ENCODE results near the gene CUBN. TPM values are rescaled to one million over a fixed set of nuclear protein-coding genes. Genes with fewer than 3 reads are reported as not detected.

CUBN gene
- total and polyA plus RNA-seq, 10 of the 15 experiments (the other 5 are each of a cell fraction or from before 2014, with no cell fraction given), result under 0.01 to 0.14 (median 0.02) TPM; not detected in 6

DNA sequence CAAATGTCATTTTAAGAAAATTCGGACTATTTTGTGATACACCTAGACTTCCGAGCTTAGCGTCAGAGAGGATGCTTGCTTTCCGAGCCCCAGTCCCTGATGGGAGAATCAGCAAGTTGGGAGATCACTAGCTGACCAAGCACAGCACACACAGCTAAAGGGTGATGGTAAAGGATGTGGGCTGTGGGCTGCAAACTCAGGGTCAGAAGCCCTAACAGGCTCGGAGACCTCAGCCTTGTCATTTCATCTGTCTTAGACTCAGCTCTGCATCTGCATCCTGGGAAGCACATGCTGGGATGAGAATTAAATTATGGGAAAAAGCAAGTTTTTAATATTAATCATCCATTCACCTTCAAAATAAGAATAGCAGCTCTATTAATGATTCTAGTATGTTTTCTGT, 3.3 kb downstream of the CUBN start:
- no peak for ATAC-seq
- in situ Hi-C loops (cut with MboI) (no loop called here), intact Hi-C loops (cut with micrococcal nuclease; ENCODE audit: unreplicated experiment) (loop anchor here (10.0 kb wide), 1 partner anchor 128 kb away; no protein-coding TSS in a partner anchor)
- Histone ChIP-seq H3K9me3 (replicated peaks; ENCODE audit: control insufficient read depth, insufficient read depth, low read length) (no peaks in the 10 kb centered on the region), H2AFZ (ENCODE audit: control insufficient read depth, low read depth, low read length) (no peak overlapping the region), H3K27me3 (replicated peaks in 1 of 2; ENCODE audit: control insufficient read depth in 2 of 2, insufficient read depth in 2 of 2, low read length in 1 of 2) (no peaks in the 10 kb centered on the region), H3K4me3 (no peak overlapping the region), H3K27ac (ENCODE audit: control insufficient read depth, insufficient read depth) (no peak overlapping the region), H3K79me2 (ENCODE audit: control insufficient read depth, insufficient read depth, low read length) (no peaks in the 10 kb centered on the region), H3K4me1 (ENCODE audit: control insufficient read depth, insufficient read depth, low read length) (no peaks in the 10 kb centered on the region), H4K20me1 (ENCODE audit: control insufficient read depth, insufficient read depth) (no peaks in the 10 kb centered on the region), H3K4me2 (ENCODE audit: control insufficient read depth, insufficient read depth) (no peak overlapping the region), H3K36me3 (ENCODE audit: control insufficient read depth in 2 of 2, insufficient read depth in 2 of 2, low read length in 1 of 2) (no peaks in the 10 kb centered on the region), H3K9ac (ENCODE audit: control insufficient read depth, insufficient read depth, low read length) (no peak overlapping the region)
- RAD21 ChIA-PET (ENCODE audit: unreplicated experiment), result no interaction called here
- no peak for FAIRE-seq
- WGBS (ENCODE audit: insufficient coverage, insufficient replicate concordance, low lambda C conversion rate, missing lambda C conversion rate), result 64% methylated on average over 5 of the region's 5 CpGs
- TF ChIP-seq FOXK2 (IDR thresholded peaks at IDR 0.05) (no peak), EED (IDR thresholded peaks at IDR 0.05; ENCODE audit: low read depth) (no peak), RB1 (IDR thresholded peaks at IDR 0.05; ENCODE audit: borderline replicate concordance) (no peak), NBN (IDR thresholded peaks at IDR 0.05) (no peak), MYB (IDR thresholded peaks at IDR 0.05; ENCODE audit: borderline replicate concordance, low read depth, low read length) (no peak), TAF1 (IDR thresholded peaks at IDR 0.05; ENCODE audit: borderline replicate concordance, low read depth, low read length) (no peak), TARDBP (IDR thresholded peaks at IDR 0.05; ENCODE audit: borderline replicate concordance) (no peak), BHLHE40 (IDR thresholded peaks at IDR 0.05; ENCODE audit: borderline replicate concordance in 1 of 2, low read depth in 2 of 2, low read length in 1 of 2) (no peak), POLR2AphosphoS5 (IDR thresholded peaks at IDR 0.05; ENCODE audit: low read length) (no peak), POLR2AphosphoS2 (IDR thresholded peaks at IDR 0.05; ENCODE audit: low read depth, low read length) (no peak), MXI1 (IDR thresholded peaks at IDR 0.05; ENCODE audit: low read depth, low read length) (no peak), IKZF2 (IDR thresholded peaks at IDR 0.05) (no peak), KAT2A (conservative IDR thresholded peaks at IDR 0.05; ENCODE audit: control insufficient read depth, low read depth, low read length) (no peak)
- TF ChIP-seq, protein P1, sequence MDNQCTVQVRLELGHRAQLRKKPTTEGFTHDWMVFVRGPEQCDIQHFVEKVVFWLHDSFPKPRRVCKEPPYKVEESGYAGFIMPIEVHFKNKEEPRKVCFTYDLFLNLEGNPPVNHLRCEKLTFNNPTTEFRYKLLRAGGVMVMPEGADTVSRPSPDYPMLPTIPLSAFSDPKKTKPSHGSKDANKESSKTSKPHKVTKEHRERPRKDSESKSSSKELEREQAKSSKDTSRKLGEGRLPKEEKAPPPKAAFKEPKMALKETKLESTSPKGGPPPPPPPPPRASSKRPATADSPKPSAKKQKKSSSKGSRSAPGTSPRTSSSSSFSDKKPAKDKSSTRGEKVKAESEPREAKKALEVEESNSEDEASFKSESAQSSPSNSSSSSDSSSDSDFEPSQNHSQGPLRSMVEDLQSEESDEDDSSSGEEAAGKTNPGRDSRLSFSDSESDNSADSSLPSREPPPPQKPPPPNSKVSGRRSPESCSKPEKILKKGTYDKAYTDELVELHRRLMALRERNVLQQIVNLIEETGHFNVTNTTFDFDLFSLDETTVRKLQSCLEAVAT (IDR thresholded peaks at IDR 0.05), result no peak
- TF ChIP-seq, protein P2, sequence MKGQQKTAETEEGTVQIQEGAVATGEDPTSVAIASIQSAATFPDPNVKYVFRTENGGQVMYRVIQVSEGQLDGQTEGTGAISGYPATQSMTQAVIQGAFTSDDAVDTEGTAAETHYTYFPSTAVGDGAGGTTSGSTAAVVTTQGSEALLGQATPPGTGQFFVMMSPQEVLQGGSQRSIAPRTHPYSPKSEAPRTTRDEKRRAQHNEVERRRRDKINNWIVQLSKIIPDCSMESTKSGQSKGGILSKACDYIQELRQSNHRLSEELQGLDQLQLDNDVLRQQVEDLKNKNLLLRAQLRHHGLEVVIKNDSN (IDR thresholded peaks at IDR 0.05; ENCODE audit: borderline replicate concordance, extremely low read length, insufficient read depth, low read depth, low read length), result no peak
- TF ChIP-seq, protein P3, sequence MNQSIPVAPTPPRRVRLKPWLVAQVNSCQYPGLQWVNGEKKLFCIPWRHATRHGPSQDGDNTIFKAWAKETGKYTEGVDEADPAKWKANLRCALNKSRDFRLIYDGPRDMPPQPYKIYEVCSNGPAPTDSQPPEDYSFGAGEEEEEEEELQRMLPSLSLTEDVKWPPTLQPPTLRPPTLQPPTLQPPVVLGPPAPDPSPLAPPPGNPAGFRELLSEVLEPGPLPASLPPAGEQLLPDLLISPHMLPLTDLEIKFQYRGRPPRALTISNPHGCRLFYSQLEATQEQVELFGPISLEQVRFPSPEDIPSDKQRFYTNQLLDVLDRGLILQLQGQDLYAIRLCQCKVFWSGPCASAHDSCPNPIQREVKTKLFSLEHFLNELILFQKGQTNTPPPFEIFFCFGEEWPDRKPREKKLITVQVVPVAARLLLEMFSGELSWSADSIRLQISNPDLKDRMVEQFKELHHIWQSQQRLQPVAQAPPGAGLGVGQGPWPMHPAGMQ (IDR thresholded peaks at IDR 0.05; ENCODE audit: borderline replicate concordance), result no peak
- TF ChIP-seq, protein P4, sequence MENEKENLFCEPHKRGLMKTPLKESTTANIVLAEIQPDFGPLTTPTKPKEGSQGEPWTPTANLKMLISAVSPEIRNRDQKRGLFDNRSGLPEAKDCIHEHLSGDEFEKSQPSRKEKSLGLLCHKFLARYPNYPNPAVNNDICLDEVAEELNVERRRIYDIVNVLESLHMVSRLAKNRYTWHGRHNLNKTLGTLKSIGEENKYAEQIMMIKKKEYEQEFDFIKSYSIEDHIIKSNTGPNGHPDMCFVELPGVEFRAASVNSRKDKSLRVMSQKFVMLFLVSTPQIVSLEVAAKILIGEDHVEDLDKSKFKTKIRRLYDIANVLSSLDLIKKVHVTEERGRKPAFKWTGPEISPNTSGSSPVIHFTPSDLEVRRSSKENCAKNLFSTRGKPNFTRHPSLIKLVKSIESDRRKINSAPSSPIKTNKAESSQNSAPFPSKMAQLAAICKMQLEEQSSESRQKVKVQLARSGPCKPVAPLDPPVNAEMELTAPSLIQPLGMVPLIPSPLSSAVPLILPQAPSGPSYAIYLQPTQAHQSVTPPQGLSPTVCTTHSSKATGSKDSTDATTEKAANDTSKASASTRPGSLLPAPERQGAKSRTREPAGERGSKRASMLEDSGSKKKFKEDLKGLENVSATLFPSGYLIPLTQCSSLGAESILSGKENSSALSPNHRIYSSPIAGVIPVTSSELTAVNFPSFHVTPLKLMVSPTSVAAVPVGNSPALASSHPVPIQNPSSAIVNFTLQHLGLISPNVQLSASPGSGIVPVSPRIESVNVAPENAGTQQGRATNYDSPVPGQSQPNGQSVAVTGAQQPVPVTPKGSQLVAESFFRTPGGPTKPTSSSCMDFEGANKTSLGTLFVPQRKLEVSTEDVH (IDR thresholded peaks at IDR 0.05; ENCODE audit: low read depth, partially characterized antibody), result no peak
- CTCF ChIA-PET, result interaction anchor here (0.6 kb wide), 1 partner anchor 912 kb away, joined by 3 read pairs; no protein-coding TSS in a partner anchor
- no peak for DNase-seq (ENCODE audit: low read depth, low spot score)
- SMC1A ChIA-PET (ENCODE audit: uncharacterized antibody, unreplicated experiment), result interaction anchor here (0.9 kb wide), 1 partner anchor 12 kb away, joined by 3 read pairs; no protein-coding TSS in a partner anchor
- no TSS peak for BruUV-seq (replicated peaks)
- POLR2A ChIA-PET, result interaction anchor here (0.6 kb wide), 1 partner anchor 53 kb away, joined by 4 read pairs; no protein-coding TSS in a partner anchor

All from GM12878 (cell line).